ENCODE data around the gene EVC. TPM values are rescaled to one million over a fixed set of nuclear protein-coding genes. Genes with fewer than 3 reads are reported as not detected.
"Not testable (repeated sequence)": the region's sequence is repeated elsewhere in the genome, so short reads cannot be mapped to it uniquely, and the experiment has no call there.

EVC gene
- total and polyA plus RNA-seq, 2 of the 8 experiments (the other 6 are each of a cell fraction or from before 2014, with no cell fraction given), result 2.6 to 9.8 TPM

DNA sequence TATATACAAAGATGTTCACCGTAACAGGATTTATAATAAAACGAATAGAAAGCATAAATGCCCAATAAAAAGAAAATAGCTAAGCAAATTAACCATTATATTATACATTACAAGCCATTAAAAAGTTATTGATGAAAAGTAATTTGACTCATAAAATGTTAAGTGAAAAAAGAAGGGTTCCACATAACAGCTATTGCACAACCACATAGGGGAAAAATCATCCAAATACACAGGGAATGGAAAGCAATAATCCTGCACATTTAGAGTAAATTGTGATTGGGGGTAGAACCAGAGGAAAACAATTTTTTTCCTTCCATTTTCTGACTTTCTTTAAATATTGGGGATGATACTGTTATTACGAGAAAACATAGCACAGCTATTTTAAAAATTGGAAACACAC lies 143.9 kb downstream of the EVC start (continued):
- TF ChIP-seq CREB1 (IDR thresholded peaks at IDR 0.05), result no peak
- TF ChIP-seq RFX5 (IDR thresholded peaks at IDR 0.05; ENCODE audit: borderline replicate concordance, low read depth, low read length), result no peak

- H2BK20ac ChIP-seq (ENCODE audit: low read length); H2BK5ac ChIP-seq (ENCODE audit: low read depth, low read length); FAIRE-seq; H3K18ac ChIP-seq (ENCODE audit: extremely low read depth, low read length); H2BK15ac ChIP-seq (ENCODE audit: low read length); H3K23ac ChIP-seq (ENCODE audit: insufficient read length); H2BK120ac ChIP-seq (replicated peaks; ENCODE audit: low read depth, low read length); H3K27me3 ChIP-seq (replicated peaks in 1 of 4; ENCODE audit: control insufficient read depth in 3 of 4, extremely low read depth in 1 of 4, insufficient read depth in 3 of 4, low read length in 3 of 4); DNase-seq (ENCODE audit: low read depth in 1 of 2, low spot score in 2 of 2); H3K14ac ChIP-seq (ENCODE audit: insufficient read length); POLR2A ChIA-PET (ENCODE audit: partially characterized antibody); H3K9me3 ChIP-seq (ENCODE audit: insufficient read depth in 2 of 2, low read depth in 1 of 2, low read length in 1 of 2); H2AK5ac ChIP-seq (ENCODE audit: low read depth, low read length); H4K8ac ChIP-seq (ENCODE audit: extremely low read depth, insufficient read depth, low read length); H4K5ac ChIP-seq (ENCODE audit: insufficient read length, low read depth, low read length); H3K4me1 ChIP-seq (replicated peaks in 1 of 4; ENCODE audit: control insufficient read depth in 3 of 4, insufficient read depth in 4 of 4, low read length in 3 of 4); H2AFZ ChIP-seq (ENCODE audit: low read length); H3K4me2 ChIP-seq (ENCODE audit: insufficient read depth in 1 of 2, low read depth in 2 of 2, low read length in 2 of 2); H2BK12ac ChIP-seq (ENCODE audit: low read depth, low read length); H3K4me3 ChIP-seq (ENCODE audit: extremely low read depth in 1 of 4, insufficient read depth in 2 of 4, low read depth in 3 of 4, low read length in 4 of 4); H3K9ac ChIP-seq (replicated peaks in 1 of 4; ENCODE audit: extremely low read depth in 1 of 4, low read depth in 3 of 4, low read length in 3 of 4); H3K4ac ChIP-seq (replicated peaks; ENCODE audit: insufficient read length, low read depth, low read length); H4K91ac ChIP-seq (replicated peaks; ENCODE audit: insufficient read length, low read length); H3K27ac ChIP-seq (ENCODE audit: low read depth, low read length): not testable (repeated sequence)
- Histone ChIP-seq H3K79me2 (ENCODE audit: control insufficient read depth in 1 of 2, insufficient read depth in 2 of 2, low read length in 2 of 2) (peaks cover 0 to 25% of the 10 kb centered on the region in 2 experiments), H3K79me1 (ENCODE audit: low read depth, low read length) (peaks cover 11% of the 10 kb centered on the region), H4K20me1 (replicated peaks in 1 of 2; ENCODE audit: control insufficient read depth in 1 of 2, insufficient read depth in 2 of 2, low read length in 2 of 2) (peaks cover 5 to 29% of the 10 kb centered on the region in 2 experiments), H3K56ac (replicated peaks; ENCODE audit: insufficient read length, low read depth, low read length) (peak overlapping the region; percentile 90), H3K36me3 (ENCODE audit: control insufficient read depth in 2 of 4, insufficient read depth in 4 of 4, low read length in 3 of 4) (peaks cover 2 to 46% (median 27%) of the 10 kb centered on the region in 4 experiments; a peak in 7 of 8 replicates), H3K23me2 (ENCODE audit: low read depth, low read length) (peaks cover 13% of the 10 kb centered on the region; the same call in 1 of the 2 replicates)
- 82% methylated on average over 3 of the region's 3 CpGs; no CpG with 5 or more reads in 1 of the 2 experiments for WGBS, 2 experiments (ENCODE audit: extremely low coverage in 1 of 2, insufficient coverage in 1 of 2, insufficient read length in 1 of 2, insufficient replicate concordance in 2 of 2, low coverage in 1 of 2, low lambda C conversion rate in 2 of 2, missing lambda C conversion rate in 1 of 2)
- CTCF ChIA-PET (ENCODE audit: partially characterized antibody), result interaction anchor here (0.9 kb wide), 1 partner anchor 12 kb away, joined by 3 read pairs; no protein-coding TSS in a partner anchor
Measured at GRCh38 chr4:5856362-5856761, 145.4 kb downstream of the EVC start.

Data from H1 (cell line).